Testis (tissue), 2 donors: ENCODE measurements around the gene SH3PXD2B.

ENCODE experiments used
- POLR2A ChIP-seq: fragments of 450-650 bp; IDR thresholded peaks from one replicate; pipeline ENCODE4 v1.6.1; 2017; ENCODE audit warnings: antibody characterized with exemption, mild to moderate bottlenecking, moderate library complexity
- TF ChIP-seq, protein P1 (sequence below), 3 experiments: fragments of 450-650 bp in 2 of 3; fragments of 200-600 bp in 1 of 3; sonication (generic) in 1 of 3; IDR thresholded peaks; one replicate each; pipeline ENCODE4 v1.5.1; 2016 to 2019; ENCODE audit warnings: antibody characterized with exemption in 3 of 3, mild to moderate bottlenecking in 2 of 3, moderate library complexity in 1 of 3

DNA sequence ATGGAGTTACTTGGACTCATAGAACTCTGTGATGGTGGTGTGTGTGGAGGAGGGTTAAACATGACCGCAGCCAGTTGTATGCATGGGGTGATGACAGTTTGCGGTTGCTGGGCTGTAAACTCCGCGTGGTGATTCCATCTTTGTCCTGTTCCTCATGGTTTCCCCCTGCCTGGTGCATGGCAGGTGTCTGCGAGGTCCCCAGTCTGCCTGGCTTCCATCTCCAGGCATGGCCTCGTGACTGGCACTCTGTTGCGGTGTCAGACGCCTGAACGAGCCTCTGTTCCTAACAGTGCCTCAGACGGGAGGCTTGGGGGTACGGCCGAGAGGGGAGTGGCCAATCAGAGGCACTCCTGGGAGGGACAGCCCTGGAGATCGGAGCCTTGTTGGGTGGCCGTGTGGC is 33.9 kb upstream of the SH3PXD2B start:
- TF ChIP-seq, protein P1, sequence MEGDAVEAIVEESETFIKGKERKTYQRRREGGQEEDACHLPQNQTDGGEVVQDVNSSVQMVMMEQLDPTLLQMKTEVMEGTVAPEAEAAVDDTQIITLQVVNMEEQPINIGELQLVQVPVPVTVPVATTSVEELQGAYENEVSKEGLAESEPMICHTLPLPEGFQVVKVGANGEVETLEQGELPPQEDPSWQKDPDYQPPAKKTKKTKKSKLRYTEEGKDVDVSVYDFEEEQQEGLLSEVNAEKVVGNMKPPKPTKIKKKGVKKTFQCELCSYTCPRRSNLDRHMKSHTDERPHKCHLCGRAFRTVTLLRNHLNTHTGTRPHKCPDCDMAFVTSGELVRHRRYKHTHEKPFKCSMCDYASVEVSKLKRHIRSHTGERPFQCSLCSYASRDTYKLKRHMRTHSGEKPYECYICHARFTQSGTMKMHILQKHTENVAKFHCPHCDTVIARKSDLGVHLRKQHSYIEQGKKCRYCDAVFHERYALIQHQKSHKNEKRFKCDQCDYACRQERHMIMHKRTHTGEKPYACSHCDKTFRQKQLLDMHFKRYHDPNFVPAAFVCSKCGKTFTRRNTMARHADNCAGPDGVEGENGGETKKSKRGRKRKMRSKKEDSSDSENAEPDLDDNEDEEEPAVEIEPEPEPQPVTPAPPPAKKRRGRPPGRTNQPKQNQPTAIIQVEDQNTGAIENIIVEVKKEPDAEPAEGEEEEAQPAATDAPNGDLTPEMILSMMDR (IDR thresholded peaks at IDR 0.05), result no peak
- TF ChIP-seq POLR2A, result no peak
